Activated effector memory CD4-positive, alpha-beta T cell treated with Interleukin-2 at 50 U/mL for 16 hours (primary cell): ENCODE results near the gene IPCEF1.

Experiments
- DNase-seq: peaks from one replicate; pipeline ENCODE4 v3.0.0-alpha.2; 2020

IPCEF1 gene

GRCh38 chr6:154356690-154357089, at the start of gene IPCEF1:
TSS of gene IPCEF1 (minus strand) at chr6:154356803. CDS start at chr6:154265947, 90,856 bp downstream.
- no peak for DNase-seq

GRCh38 chr6:154406301-154406700, 49.7 kb upstream of the IPCEF1 start:
- no peak for DNase-seq

- no peak for DNase-seq
Measured at GRCh38 chr6:154404791-154405400, 48.3 kb upstream of the IPCEF1 start.

- DNase-seq, result no peak
Measured at GRCh38 chr6:154403788-154404187, 47.2 kb upstream of the IPCEF1 start.

GRCh38 chr6:154402081-154402780, 45.6 kb upstream of the IPCEF1 start:
- no peak for DNase-seq

- no peak for DNase-seq
Measured at GRCh38 chr6:154399097-154399496, 42.5 kb upstream of the IPCEF1 start.

GRCh38 chr6:154397491-154398195, 41.0 kb upstream of the IPCEF1 start:
- no peak for DNase-seq

- no peak for DNase-seq
Measured at GRCh38 chr6:154395878-154396277, 39.3 kb upstream of the IPCEF1 start.

- DNase-seq, result no peak
Measured at GRCh38 chr6:154395316-154395715, 38.7 kb upstream of the IPCEF1 start.

GRCh38 chr6:154394571-154394970, 38.0 kb upstream of the IPCEF1 start:
- DNase-seq, result no peak

GRCh38 chr6:154390034-154390433, 33.4 kb upstream of the IPCEF1 start:
- no peak for DNase-seq

GRCh38 chr6:154388803-154389202, 32.2 kb upstream of the IPCEF1 start:
- DNase-seq, result no peak

- DNase-seq, result no peak
Measured at GRCh38 chr6:154386848-154387717, 30.5 kb upstream of the IPCEF1 start.

GRCh38 chr6:154384191-154384590, 27.6 kb upstream of the IPCEF1 start:
- no peak for DNase-seq

GRCh38 chr6:154383273-154383672, 26.7 kb upstream of the IPCEF1 start:
- no peak for DNase-seq

GRCh38 chr6:154382740-154383139, 26.1 kb upstream of the IPCEF1 start:
- DNase-seq, result no peak

- no peak for DNase-seq
Measured at GRCh38 chr6:154381548-154381947, 24.9 kb upstream of the IPCEF1 start.

GRCh38 chr6:154380741-154381140, 24.1 kb upstream of the IPCEF1 start:
- no peak for DNase-seq

GRCh38 chr6:154379585-154379984, 23.0 kb upstream of the IPCEF1 start:
- no peak for DNase-seq

- DNase-seq, result no peak
Measured at GRCh38 chr6:154378518-154378917, 21.9 kb upstream of the IPCEF1 start.

GRCh38 chr6:154377726-154378125, 21.1 kb upstream of the IPCEF1 start:
- no peak for DNase-seq

- DNase-seq, result no peak
Measured at GRCh38 chr6:154373971-154374370, 17.4 kb upstream of the IPCEF1 start.

- no peak for DNase-seq
Measured at GRCh38 chr6:154371281-154371680, 14.7 kb upstream of the IPCEF1 start.
